CD4-positive, alpha-beta T cell (primary cell): ENCODE measurements around the gene MCFD2. TPM values are rescaled to one million over a fixed set of nuclear protein-coding genes. Genes with fewer than 3 reads are reported as not detected.

ENCODE experiments used
- ATAC-seq: fragments of 200-7000 bp; cut with Tn5 transposase; one replicate; pipeline ENCODE4 v1.10.0; 2022; ENCODE audit warnings: mild to moderate bottlenecking; ENCODE audit not compliant: poor library complexity
- CTCF ChIA-PET: fragments of 350-600 bp; sonication (Branson Sonifier 250); formaldehyde crosslinking; loops from one replicate; lab custom pipeline; 2021; ENCODE audit warnings: antibody characterized with exemption, inconsistent platforms; lab: Charles Lee
- POLR2A ChIA-PET: fragments of 350-600 bp; sonication (Branson Sonifier 250); formaldehyde crosslinking; loops from one replicate; lab custom pipeline; 2021; ENCODE audit warnings: antibody characterized with exemption, inconsistent platforms; lab: Charles Lee
- DNase-seq, 14 experiments: peaks; one replicate each; pipeline ENCODE4 v3.0.0-alpha.2; 2013 to 2020; ENCODE audit warnings: mixed read lengths in 2 of 14
- H3K27ac ChIP-seq, 2 donors: one replicate each; pipeline versions ENCODE4 v1.5.1 to v1.7.0; 2013; ENCODE audit warnings: low read length in 2 of 2, low read depth in 1 of 2, mild to moderate bottlenecking in 1 of 2
- H3K27me3 ChIP-seq, 2 experiments: 1 replicate in 1 of 2; 2 replicates in 1 of 2; pipeline versions ENCODE4 v1.6.1 to v1.7.0; 2013; ENCODE audit warnings: low read length in 2 of 2, control low read depth in 1 of 2, mild to moderate bottlenecking in 1 of 2, moderate library complexity in 1 of 2; ENCODE audit not compliant: insufficient read depth in 2 of 2, control insufficient read depth in 1 of 2
- H3K36me3 ChIP-seq: one replicate; pipeline ENCODE4 v1.6.1; 2013; ENCODE audit warnings: low read length, control low read depth; ENCODE audit not compliant: insufficient read depth
- H3K4me1 ChIP-seq: one replicate; pipeline ENCODE4 v1.6.1; 2013; ENCODE audit warnings: low read length, control low read depth; ENCODE audit not compliant: insufficient read depth
- H3K4me3 ChIP-seq: one replicate; pipeline ENCODE4 v1.5.1; 2013; ENCODE audit warnings: mild to moderate bottlenecking, low read length, moderate library complexity
- H3K9me3 ChIP-seq, 2 experiments: 1 replicate in 1 of 2; 2 replicates in 1 of 2; pipeline versions ENCODE4 v1.6.1 to v1.7.0; 2013; ENCODE audit warnings: low read length in 2 of 2, mild to moderate bottlenecking in 2 of 2, control low read depth in 1 of 2, moderate library complexity in 1 of 2; ENCODE audit not compliant: control insufficient read depth in 1 of 2, insufficient read depth in 1 of 2
- H3K27ac Mint-ChIP-seq: one replicate; pipeline ENCODE4 v1.8.0; 2020; ENCODE audit warnings: mixed read lengths
- H3K27me3 Mint-ChIP-seq: one replicate; pipeline ENCODE4 v1.8.0; 2021; ENCODE audit warnings: mixed read lengths
- H3K36me3 Mint-ChIP-seq: one replicate; pipeline ENCODE4 v1.8.0; 2021; ENCODE audit warnings: low read depth, mixed read lengths
- H3K4me1 Mint-ChIP-seq: one replicate; pipeline ENCODE4 v1.8.0; 2021; ENCODE audit warnings: low read depth, mixed read lengths
- H3K4me3 Mint-ChIP-seq: one replicate; pipeline ENCODE4 v1.8.0; 2020; ENCODE audit warnings: mild to moderate bottlenecking, mixed read lengths
- H3K9me3 Mint-ChIP-seq: one replicate; pipeline ENCODE4 v1.8.0; 2020; ENCODE audit warnings: mixed read lengths
- intact Hi-C, 2 experiments: fragments of 100-400 bp; cut with DNase I in 1 of 2; cut with micrococcal nuclease in 1 of 2; formaldehyde crosslinking; loops; one replicate each; pipeline versions ENCODE4 v1.15.1 to v1.9.0; 2023 to 2025; cut with DNase I, micrococcal nuclease
- total RNA-seq, 174 experiments: library from RNA in 2 of 174; stranded (reverse) in 2 of 174; gene quantifications; one replicate each; pipeline ENCODE4 v1.2.3 and lab custom pipeline; 2021 to 2026
- TF ChIP-seq, protein P1 (sequence below): fragments of 200-600 bp; IDR thresholded peaks from one replicate; pipeline ENCODE4 v1.8.0; 2022; ENCODE audit warnings: antibody characterized with exemption, mild to moderate bottlenecking

Gene MCFD2
- total RNA-seq, 2 experiments from 2014 or later = 29.1 to 29.7 TPM

DNA sequence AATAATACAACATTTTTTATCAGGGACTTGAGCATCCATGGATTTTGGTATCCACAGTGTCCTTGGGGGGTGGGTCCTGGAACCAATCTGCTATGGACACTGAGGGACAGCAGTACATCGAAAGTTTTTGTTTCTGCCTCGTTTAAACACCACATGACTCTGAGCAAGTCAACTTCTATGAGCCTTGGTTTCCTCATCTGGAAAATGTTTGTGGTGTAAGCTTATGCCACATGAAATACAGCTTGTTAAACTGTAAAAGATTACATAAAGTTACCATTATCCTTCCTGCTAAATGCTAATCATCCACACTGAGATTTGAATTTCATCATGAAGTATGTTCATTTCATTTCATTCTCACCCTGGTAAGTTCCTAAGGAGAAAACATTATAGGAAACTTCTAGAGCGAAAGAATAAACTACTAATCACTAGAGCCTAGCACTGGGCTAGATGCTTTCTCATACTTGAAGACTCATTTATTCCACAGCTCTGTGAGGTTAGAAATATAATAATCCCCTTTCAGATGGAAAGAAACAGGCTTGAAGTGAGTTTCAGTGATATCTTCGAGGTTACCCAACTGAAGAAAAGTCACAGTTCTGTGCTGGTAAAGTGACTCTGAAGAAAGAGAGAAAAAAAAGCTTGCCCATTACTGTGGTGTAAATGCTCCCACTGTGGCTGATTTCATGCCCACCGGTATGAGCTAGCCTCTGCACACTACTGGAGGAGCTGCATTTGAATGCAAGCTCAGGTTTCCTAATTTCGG is 29.2 kb downstream of the MCFD2 start:
- intact Hi-C loops = loop anchor here in 1 of 2 experiments (5.0 kb wide), 1 partner anchor 234 kb away; no protein-coding TSS in a partner anchor
- CTCF ChIA-PET = interaction anchor here (0.7 kb wide), 1 partner anchor 1567 kb away, joined by 3 read pairs; no protein-coding TSS in a partner anchor
- Mint-ChIP-seq H3K4me1 (no peaks in the 10 kb centered on the region), H3K27ac (no peak overlapping the region), H3K36me3 (no peaks in the 10 kb centered on the region), H3K4me3 (no peak overlapping the region), H3K27me3 (peaks cover 5% of the 10 kb centered on the region), H3K9me3 (no peaks in the 10 kb centered on the region)
- no peaks in the 10 kb centered on the region for H3K36me3 ChIP-seq
- TF ChIP-seq, protein P1, sequence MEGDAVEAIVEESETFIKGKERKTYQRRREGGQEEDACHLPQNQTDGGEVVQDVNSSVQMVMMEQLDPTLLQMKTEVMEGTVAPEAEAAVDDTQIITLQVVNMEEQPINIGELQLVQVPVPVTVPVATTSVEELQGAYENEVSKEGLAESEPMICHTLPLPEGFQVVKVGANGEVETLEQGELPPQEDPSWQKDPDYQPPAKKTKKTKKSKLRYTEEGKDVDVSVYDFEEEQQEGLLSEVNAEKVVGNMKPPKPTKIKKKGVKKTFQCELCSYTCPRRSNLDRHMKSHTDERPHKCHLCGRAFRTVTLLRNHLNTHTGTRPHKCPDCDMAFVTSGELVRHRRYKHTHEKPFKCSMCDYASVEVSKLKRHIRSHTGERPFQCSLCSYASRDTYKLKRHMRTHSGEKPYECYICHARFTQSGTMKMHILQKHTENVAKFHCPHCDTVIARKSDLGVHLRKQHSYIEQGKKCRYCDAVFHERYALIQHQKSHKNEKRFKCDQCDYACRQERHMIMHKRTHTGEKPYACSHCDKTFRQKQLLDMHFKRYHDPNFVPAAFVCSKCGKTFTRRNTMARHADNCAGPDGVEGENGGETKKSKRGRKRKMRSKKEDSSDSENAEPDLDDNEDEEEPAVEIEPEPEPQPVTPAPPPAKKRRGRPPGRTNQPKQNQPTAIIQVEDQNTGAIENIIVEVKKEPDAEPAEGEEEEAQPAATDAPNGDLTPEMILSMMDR = no peak
- H3K4me3 ChIP-seq = no peak overlapping the region
- DNase-seq = no peak
- H3K27me3 ChIP-seq = peaks cover 0 to 3% of the 10 kb centered on the region in 2 experiments
- H3K27ac ChIP-seq = no peak overlapping the region
- no peaks in the 10 kb centered on the region for H3K9me3 ChIP-seq
- no peaks in the 10 kb centered on the region for H3K4me1 ChIP-seq
- POLR2A ChIA-PET = no interaction called here
- no peak for ATAC-seq

- no peak overlapping the region for H3K27ac Mint-ChIP-seq
- Histone ChIP-seq H3K27ac (no peak overlapping the region), H3K36me3 (no peaks in the 10 kb centered on the region), H3K4me3 (no peak overlapping the region), H3K4me1 (no peaks in the 10 kb centered on the region), H3K9me3 (no peaks in the 10 kb centered on the region), H3K27me3 (peaks cover 0 to 3% of the 10 kb centered on the region in 2 experiments)
- no peak overlapping the region for H3K4me3 Mint-ChIP-seq
- ATAC-seq (no peak), DNase-seq (no peak)
- peaks cover 5% of the 10 kb centered on the region for H3K27me3 Mint-ChIP-seq
- TF ChIP-seq, protein P1 = no peak
- H3K9me3 Mint-ChIP-seq = no peaks in the 10 kb centered on the region
- H3K36me3 Mint-ChIP-seq = no peaks in the 10 kb centered on the region
- ChIA-PET POLR2A (no interaction called here), CTCF (no interaction called here)
- H3K4me1 Mint-ChIP-seq = no peaks in the 10 kb centered on the region
- intact Hi-C loops = loop anchor here in 1 of 2 experiments (5.0 kb wide), 1 partner anchor 233 kb away; no protein-coding TSS in a partner anchor
These were observed 30.2 kb downstream of the MCFD2 start for GRCh38 chr2:46885376-46885775.

DNA sequence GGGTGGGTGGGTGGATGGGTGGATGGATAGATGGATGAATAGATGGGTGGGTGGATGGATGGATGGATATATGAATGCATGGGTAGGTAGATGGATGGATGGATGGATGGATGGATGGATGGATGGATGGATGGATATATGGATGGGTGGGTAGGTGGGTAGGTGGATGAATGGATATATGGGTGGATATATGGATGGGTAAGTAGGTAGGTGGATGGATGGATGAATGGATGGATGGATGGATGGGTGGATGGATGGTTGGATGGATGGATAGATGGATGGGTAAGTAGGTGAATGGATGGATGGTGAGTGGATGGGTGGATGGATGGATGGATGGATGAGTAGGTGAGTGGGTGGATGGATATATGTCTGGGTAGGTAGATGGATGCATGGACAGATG is 36.1 kb downstream of the MCFD2 start:
- H3K9me3 ChIP-seq = no peaks in the 10 kb centered on the region
- TF ChIP-seq, protein P1 = no peak
- H3K27me3 ChIP-seq = peaks cover 0 to 3% of the 10 kb centered on the region in 2 experiments
- H3K4me3 ChIP-seq = no peak overlapping the region
- ATAC-seq (no peak), DNase-seq (no peak)
- no peak overlapping the region for H3K27ac ChIP-seq
- no peaks in the 10 kb centered on the region for H3K36me3 ChIP-seq
- H3K36me3 Mint-ChIP-seq = no peaks in the 10 kb centered on the region
- H3K4me1 Mint-ChIP-seq = no peaks in the 10 kb centered on the region
- no peak overlapping the region for H3K4me3 Mint-ChIP-seq
- intact Hi-C loops = no loop called here
- no peaks in the 10 kb centered on the region for H3K4me1 ChIP-seq
- no peaks in the 10 kb centered on the region for H3K9me3 Mint-ChIP-seq
- no peak overlapping the region for H3K27ac Mint-ChIP-seq
- peaks cover 5% of the 10 kb centered on the region for H3K27me3 Mint-ChIP-seq
- ChIA-PET CTCF (interaction anchor here (0.9 kb wide), 1 partner anchor 9 kb away, joined by 4 read pairs; no protein-coding TSS in a partner anchor), POLR2A (no interaction called here)
